HG02678 (cell line): ENCODE results near the gene RIPK1.
A peak's percentile ranks its signal among the peaks of the same experiment; 100 is the strongest.

Experiments
- ATAC-seq: cut with Tn5 transposase; IDR thresholded peaks from one replicate; pipeline ENCODE4 v1.9.1; 2021; ENCODE audit warnings: mild to moderate bottlenecking, moderate library complexity; ENCODE audit not compliant: unreplicated experiment

RIPK1 gene

GRCh38 chr6:3079682-3080081, 11.4 kb downstream of the RIPK1 start:
- no peak for ATAC-seq

GRCh38 chr6:3081960-3082359, 13.7 kb downstream of the RIPK1 start:
- ATAC-seq, result no peak

DNA sequence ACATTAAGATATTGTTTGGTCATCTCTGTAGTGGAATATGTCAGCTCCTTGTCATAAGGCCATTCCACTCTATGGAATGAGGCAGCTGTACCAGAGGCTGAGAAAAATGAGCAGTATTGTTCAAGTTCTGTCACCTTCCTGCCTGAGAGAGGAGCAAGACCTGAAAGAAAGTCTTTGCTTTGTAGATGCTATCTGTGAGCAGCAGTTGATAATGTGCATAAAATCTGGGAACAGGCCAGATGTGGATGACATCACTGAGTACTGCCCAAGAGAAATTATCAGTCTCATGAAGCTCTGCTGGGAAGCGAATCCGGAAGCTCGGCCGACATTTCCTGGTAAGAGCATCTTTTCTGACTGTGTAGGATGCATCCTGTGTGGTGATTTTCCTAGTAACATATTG, 16.8 kb downstream of the RIPK1 start:
- no peak for ATAC-seq

DNA sequence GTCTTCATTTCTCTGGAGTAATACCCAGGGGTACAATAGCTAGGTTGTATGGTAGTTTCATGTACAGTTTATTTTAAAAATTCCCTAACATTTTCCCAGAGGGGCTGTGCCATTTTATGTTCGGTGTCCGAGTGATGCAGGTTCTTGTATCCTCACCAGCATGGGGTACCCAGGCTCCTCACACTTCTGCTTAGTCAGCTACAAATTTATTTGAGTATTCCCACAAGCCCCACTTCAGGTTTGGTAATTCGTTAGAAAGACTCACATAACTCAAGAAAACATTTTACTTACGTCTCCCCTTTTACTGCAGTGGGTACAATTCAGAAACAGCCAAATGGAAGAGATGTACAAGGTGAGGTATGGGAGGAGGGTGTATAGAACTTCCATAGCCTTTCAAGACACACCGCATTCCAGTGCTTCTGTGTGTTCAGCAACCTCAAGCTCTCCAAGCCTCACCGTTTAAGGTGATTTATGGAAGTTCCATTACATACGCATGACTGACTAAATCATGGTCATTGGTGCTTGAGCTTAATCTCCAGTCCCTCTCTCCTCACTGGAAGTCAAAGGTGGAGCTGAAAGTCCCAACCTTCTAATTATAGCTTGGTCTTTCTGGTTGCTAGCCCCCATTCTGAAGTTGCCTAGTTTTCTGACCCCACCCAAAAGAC, 18.1 kb downstream of the RIPK1 start:
- ATAC-seq, result no peak

- ATAC-seq, result no peak
Measured at GRCh38 chr6:3088446-3088845, 20.2 kb downstream of the RIPK1 start.

- no peak for ATAC-seq
Measured at GRCh38 chr6:3088968-3089367, 20.7 kb downstream of the RIPK1 start.

DNA sequence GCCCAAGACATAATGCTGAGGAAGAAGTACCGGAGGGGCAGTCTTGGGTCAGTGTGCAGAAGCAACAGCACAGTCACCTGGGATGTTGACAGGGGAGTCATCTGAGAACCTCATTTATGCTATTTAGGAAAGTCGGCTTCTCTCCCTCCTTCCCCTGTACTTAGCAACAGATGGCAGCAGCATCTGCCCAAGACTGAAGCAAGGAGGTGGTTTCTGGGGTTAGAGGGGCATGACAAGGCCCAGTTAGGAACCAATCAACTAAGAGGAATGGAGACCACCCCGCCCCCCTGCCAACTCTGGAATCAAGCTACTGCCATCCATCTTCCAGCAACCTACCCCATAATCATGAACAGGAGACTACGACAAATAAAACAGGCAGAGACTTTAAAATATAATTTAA, 21.7 kb downstream of the RIPK1 start:
- ATAC-seq, result no peak

DNA sequence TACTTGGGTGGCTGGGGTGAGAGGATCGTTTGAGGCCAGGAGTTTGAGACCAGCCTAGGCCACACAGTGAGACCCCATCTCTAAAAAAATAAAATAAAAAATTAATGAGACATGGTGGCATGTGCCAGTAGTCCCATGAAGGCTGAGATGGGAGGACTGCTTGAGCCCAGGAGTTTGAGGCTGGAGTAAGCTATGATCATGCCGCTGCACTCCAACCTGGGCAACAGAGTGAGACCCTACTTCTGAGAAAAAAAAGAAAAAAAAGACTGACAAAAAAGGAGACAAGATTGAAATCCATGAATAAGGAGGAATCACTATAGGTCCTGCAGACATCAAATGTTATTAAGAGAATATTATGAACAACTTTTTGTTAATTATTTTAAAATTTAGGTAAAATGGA, 26.5 kb downstream of the RIPK1 start:
- ATAC-seq, result no peak

GRCh38 chr6:3102875-3103274, 34.6 kb downstream of the RIPK1 start:
- no peak for ATAC-seq

- no peak for ATAC-seq
Measured at GRCh38 chr6:3108746-3109414, 40.6 kb downstream of the RIPK1 start.

GRCh38 chr6:3109761-3110160, 41.5 kb downstream of the RIPK1 start:
- no peak for ATAC-seq

DNA sequence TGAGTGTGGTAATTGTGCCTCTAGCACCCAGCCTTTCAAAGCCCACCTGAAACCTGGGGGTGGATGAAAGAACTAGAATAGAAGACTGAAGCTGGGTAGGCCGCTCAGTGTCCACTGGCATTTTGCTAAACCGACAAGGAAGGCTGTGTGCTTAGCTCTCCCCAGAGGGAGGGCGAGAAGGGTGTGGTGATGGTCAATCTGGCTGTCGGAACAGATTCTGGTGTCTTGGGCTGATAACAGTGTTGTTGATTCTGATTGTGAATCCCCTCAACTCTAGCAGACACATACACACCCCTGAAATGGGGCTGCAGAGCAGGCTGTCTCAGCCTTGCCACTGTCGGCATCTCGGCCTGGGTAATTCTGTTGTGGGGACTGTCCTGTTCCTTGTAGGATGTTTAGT, 46.1 kb downstream of the RIPK1 start:
- no peak for ATAC-seq

- ATAC-seq, result no peak
Measured at GRCh38 chr6:3117912-3118352, 49.6 kb downstream of the RIPK1 start.

DNA sequence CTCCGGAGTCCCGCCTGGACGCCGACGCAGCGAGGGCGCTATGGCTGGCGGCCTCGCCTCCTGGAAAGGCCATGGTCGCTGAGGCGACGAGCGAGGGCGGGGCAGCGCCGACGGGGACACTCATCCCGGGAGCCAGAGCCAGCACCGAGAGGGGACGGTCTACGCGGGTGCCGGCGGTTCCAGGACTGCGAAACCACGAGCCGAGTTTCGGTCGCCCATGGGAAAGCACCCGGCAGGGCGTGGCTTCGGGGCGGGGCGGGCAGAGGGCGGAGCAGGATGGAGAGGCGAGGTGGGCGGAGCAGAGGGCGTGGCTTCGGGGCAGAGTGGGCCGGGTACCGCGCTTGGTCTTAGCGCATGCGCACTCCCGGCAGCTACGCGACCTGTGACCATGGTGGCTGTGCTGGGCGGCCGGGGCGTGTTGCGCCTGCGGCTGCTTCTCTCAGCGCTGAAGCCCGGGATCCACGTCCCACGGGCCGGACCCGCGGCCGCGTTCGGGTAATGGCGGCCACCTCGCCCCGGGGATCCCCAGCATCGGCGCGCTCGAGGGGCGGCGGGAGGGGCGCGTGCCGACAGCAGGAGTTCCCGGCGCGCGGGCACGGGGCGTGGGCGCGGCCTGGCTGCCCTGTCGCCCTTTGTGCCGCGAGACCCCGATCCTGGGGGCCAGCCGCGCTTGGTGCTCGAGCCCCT, 50.2 kb downstream of the RIPK1 start, which contains the start of gene BPHL:
Gene BPHL, plus strand, starts transcription at position 359 of the 687 bp plus-strand sequence. Its CDS starts 30 bp downstream, at position 389.
- peak; percentile 89 for ATAC-seq

- peak; percentile 27 for ATAC-seq
Measured at GRCh38 chr6:3119040-3119723, 50.9 kb downstream of the RIPK1 start.

DNA sequence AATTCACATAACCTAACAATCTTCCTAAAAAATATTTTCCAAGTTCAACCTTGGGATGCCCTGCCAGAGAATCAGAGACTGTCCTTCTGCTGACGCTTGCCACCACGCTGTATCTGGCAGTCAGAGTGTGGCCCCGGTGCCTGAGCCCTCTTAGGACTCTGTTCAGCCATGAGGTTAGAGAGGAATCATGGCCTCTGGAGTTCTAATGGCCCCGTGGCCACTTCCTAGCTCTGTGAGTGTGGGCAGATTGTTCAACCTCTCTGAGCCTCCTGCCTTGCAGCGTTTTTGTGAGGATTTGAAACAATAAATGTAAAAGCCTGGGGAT, 52.4 kb downstream of the RIPK1 start:
- ATAC-seq, result no peak

GRCh38 chr6:3122823-3123182, 54.5 kb downstream of the RIPK1 start:
- ATAC-seq, result no peak

GRCh38 chr6:3124667-3125066, 56.4 kb downstream of the RIPK1 start:
- no peak for ATAC-seq

- no peak for ATAC-seq
Measured at GRCh38 chr6:3125815-3126214, 57.5 kb downstream of the RIPK1 start.

DNA sequence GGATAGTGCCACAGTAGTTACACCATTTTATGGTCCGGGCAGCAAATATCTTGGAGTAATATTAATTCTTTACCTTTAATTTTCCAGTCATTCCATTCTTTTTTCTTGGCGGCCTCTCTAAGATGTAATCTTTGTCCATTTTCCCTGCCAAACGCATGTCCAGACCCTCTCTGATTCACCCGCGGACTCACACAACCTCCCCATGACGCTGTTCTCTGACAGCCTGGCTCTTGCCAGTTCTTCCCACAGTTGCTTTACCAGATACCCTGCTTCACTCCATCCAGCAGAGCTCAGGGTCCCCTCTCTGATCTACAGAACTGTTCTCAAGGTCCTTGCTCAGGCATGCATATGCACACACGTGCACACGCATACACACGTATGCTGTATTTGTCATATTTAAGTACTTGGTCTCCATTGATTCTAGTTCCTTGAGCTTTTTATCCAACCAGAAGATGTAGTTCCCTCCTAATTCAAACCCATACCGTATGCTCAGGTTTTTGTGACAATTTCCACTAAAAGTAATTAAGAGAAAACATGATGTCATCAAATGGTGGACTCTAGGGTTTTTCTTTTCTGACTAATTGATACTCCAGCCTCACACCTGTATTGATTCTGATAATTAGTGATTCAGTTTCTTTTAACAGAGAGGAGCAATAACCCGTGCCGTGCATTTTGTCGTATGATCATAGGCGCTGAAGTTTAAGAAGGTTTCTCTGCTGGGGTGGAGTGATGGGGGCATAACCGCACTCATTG, 60.2 kb downstream of the RIPK1 start:
- ATAC-seq, result no peak

- ATAC-seq, result no peak
Measured at GRCh38 chr6:3131695-3132094, 63.4 kb downstream of the RIPK1 start.
